Effector memory CD8-positive, alpha-beta T cell (primary cell): ENCODE results near the gene RARRES2.

Source experiments
- ATAC-seq: fragments of 150-1000 bp; cut with Tn5 transposase; replicated peaks from 2 replicates; pipeline ENCODE4 v1.10.0; 2021; ENCODE audit warnings: mild to moderate bottlenecking, moderate library complexity
- DNase-seq, 3 experiments: peaks; one replicate each; pipeline ENCODE4 v3.0.0; 2021
- H3K27ac Mint-ChIP-seq, 2 donors: one replicate each; pipeline ENCODE4 v1.8.0; 2022; ENCODE audit warnings: mild to moderate bottlenecking in 2 of 2, mixed read lengths in 2 of 2, moderate library complexity in 2 of 2
- H3K27me3 Mint-ChIP-seq, 2 donors: one replicate each; pipeline ENCODE4 v1.8.0; 2022; ENCODE audit warnings: mixed read lengths in 2 of 2
- H3K36me3 Mint-ChIP-seq: one replicate; pipeline ENCODE4 v1.8.0; 2022; ENCODE audit warnings: mild to moderate bottlenecking, moderate library complexity, mixed read lengths; ENCODE audit not compliant: insufficient read depth
- H3K4me1 Mint-ChIP-seq, 2 donors: one replicate each; pipeline ENCODE4 v1.8.0; 2022; ENCODE audit warnings: low read depth in 2 of 2, mixed read lengths in 2 of 2
- H3K4me3 Mint-ChIP-seq, 2 donors: one replicate each; pipeline ENCODE4 v1.8.0; 2022; ENCODE audit warnings: mild to moderate bottlenecking in 2 of 2, mixed read lengths in 2 of 2, moderate library complexity in 2 of 2
- H3K9me3 Mint-ChIP-seq, 2 donors: one replicate each; pipeline ENCODE4 v1.8.0; 2022; ENCODE audit warnings: mixed read lengths in 2 of 2

The RARRES2 gene

DNA sequence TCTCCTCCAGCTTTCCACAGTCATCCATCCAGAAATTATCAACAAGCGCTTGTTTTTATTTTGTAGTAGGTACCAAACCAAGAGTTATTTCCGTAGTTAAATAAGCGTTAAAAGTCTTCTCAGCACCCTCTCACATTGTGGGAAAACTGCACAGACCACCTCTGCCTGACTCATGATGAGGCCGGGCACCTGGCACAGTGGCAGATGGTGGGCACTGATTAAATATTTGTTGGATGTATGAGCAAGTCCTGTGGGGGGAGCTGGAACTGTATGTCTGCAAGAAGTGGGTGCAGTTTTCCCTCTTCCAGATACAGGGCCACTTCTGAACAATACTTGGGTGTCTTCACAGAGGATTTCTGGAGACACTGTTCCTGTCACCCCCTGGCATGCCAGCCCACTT lies 21.9 kb upstream of the RARRES2 start:
- no peak for ATAC-seq
- H3K36me3 Mint-ChIP-seq: peaks cover 19% of the 10 kb centered on the region
- H3K4me1 Mint-ChIP-seq: peaks cover 19 to 25% of the 10 kb centered on the region in 2 donors
- DNase-seq: no peak
- H3K27ac Mint-ChIP-seq: peak overlapping the region in 1 of 2 donors; percentile 44
- H3K27me3 Mint-ChIP-seq: no peaks in the 10 kb centered on the region
- no peaks in the 10 kb centered on the region for H3K9me3 Mint-ChIP-seq
- no peak overlapping the region for H3K4me3 Mint-ChIP-seq

DNA sequence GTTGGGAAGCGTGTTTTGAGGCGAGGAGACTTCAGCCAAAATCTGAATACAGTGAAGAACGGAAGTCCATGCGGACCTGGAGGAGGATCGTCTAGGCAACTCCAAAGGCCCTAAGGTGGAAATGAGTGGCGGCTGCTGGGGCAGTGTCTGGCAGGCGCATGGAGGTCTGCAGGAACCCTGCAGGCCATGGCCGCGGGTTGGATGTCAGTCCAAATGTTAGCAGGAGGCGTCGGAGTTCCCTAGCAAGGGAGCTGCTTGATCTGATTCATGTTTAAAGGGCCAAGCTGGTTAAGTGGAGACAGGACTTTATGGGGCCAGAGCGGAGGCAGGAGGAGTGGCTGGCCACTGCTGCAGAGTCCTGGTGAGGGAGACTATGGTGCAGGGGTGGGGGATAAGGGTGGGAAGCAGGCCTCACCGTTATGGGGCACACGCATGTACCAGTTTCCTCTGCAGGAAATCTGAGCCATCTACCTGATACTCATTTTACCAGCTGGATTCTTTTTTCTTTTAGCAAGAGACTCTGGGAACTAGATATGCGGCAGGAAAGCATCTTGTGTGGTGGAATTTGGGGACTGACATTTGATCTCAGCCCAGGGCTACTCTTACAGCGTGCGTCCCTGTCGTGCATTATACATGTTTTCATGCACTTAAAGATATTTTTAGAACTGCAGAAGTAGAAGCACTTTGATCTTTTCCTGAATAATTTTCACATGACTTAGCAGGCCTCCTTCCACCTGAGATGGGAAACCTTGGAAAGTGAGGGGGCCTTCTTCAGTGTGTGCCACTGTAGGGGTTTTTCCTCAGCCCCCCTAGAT lies 20.6 kb upstream of the RARRES2 start:
- Mint-ChIP-seq H3K36me3 (peaks cover 8% of the 10 kb centered on the region), H3K9me3 (no peaks in the 10 kb centered on the region)

GRCh38 chr7:150361402-150361801 lies 20.0 kb upstream of the RARRES2 start:
- DNase-seq (no peak), ATAC-seq (no peak)
- Mint-ChIP-seq H3K27me3 (no peaks in the 10 kb centered on the region), H3K27ac (peak overlapping the region in 1 of 2 donors; percentile 61), H3K4me1 (peaks cover 25 to 32% of the 10 kb centered on the region in 2 donors), H3K9me3 (no peaks in the 10 kb centered on the region), H3K4me3 (no peak overlapping the region), H3K36me3 (peaks cover 7% of the 10 kb centered on the region)

More for the DNA sequence above, 20.6 kb upstream of the RARRES2 start:
- Mint-ChIP-seq H3K4me1 (peaks cover 23 to 31% of the 10 kb centered on the region in 2 donors), H3K27me3 (no peaks in the 10 kb centered on the region), H3K27ac (peak overlapping the region in 1 of 2 donors; percentile 61), H3K4me3 (no peak overlapping the region)
- ATAC-seq (no peak), DNase-seq (no peak)

- Mint-ChIP-seq H3K4me1 (peaks cover 27 to 35% of the 10 kb centered on the region in 2 donors), H3K4me3 (no peak overlapping the region)
Measured at GRCh38 chr7:150360363-150361058, 19.1 kb upstream of the RARRES2 start.

DNA sequence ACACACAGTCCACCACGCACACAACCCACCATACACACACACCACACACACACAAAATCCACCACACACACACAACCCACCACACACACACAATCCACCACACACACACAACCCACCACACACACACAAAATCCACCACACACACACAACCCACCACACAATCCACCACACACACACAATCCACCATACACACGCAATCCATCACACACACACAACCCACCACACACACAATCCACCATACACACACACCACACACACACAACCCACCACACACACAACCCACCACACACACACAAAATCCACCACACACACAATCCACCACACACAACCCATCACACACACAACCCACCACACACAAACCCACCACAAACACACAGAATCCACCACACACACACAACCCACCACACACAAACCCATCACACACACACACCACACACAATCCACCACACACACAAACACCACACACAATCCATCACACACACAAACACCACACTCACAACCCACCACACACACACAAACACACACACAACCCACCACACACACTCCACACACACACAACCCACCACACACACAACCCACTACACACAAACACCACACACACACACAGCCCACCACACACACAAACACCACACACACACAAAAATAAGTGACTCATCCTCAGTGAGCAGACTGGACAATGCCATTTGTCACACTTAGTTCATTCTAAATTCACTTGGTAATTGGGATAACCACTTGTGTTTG lies 18.4 kb upstream of the RARRES2 start:
- H3K27ac Mint-ChIP-seq: peak overlapping the region; percentile 85 to 89
- peaks cover 27 to 35% of the 10 kb centered on the region in 2 donors for H3K4me1 Mint-ChIP-seq
- no peak overlapping the region for H3K4me3 Mint-ChIP-seq
- ATAC-seq (no peak), DNase-seq (no peak)
- peaks cover 7% of the 10 kb centered on the region for H3K36me3 Mint-ChIP-seq
- no peaks in the 10 kb centered on the region for H3K9me3 Mint-ChIP-seq
- no peaks in the 10 kb centered on the region for H3K27me3 Mint-ChIP-seq

More at GRCh38 chr7:150360363-150361058, 19.1 kb upstream of the RARRES2 start:
- Mint-ChIP-seq H3K27ac (peak overlapping the region; percentile 85 to 89), H3K36me3 (peaks cover 7% of the 10 kb centered on the region), H3K9me3 (no peaks in the 10 kb centered on the region), H3K27me3 (no peaks in the 10 kb centered on the region)
- no peak for DNase-seq
- ATAC-seq: no peak

DNA sequence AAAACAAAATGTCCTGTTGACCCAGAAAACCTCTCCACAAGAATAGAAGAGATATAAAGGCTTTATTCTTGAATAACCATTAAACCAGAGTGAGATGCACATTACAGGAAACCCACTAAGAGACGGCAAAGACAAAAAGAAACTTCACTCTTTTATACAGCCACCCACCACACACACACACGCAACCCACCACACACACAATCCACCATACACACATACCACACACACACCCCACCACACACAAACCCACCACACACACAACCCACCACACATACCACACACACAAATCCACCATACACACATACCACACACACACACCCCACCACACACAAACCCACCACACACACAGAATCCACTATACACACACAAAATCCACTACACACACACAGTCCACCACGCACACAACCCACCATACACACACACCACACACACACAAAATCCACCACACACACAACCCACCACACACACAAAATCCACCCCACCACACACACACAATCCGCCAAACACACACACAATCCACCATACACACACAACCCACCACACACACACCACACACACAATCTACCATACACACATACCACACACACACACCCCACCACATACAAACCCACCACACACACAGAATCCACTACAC lies 17.7 kb upstream of the RARRES2 start:
- Mint-ChIP-seq H3K27me3 (no peaks in the 10 kb centered on the region), H3K36me3 (peaks cover 7% of the 10 kb centered on the region), H3K27ac (peak overlapping the region; percentile 83 to 85), H3K4me1 (peaks cover 27 to 34% of the 10 kb centered on the region in 2 donors), H3K4me3 (no peak overlapping the region), H3K9me3 (no peaks in the 10 kb centered on the region)
- ATAC-seq: peak; percentile 23
- no peak for DNase-seq

DNA sequence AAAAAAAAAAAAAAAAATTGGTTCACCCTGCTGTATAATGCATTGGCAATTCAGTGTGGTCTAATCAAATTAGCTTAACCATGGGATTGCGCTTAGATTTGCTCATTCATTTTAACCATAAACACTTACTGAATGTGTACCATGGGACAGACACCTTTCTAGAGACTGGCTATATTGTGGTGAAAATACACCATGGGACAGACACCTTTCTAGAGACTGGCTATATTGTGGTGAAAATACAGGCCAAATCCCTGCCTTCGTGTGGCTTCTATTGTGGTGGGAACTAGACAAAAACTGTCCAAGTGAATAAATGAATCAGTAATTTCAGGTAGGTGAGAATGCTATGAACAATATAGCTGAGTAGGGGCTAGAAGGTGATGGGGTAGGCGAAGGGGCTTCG lies 17.0 kb upstream of the RARRES2 start:
- H3K27me3 Mint-ChIP-seq: no peaks in the 10 kb centered on the region
- peak; percentile 38 for ATAC-seq
- H3K9me3 Mint-ChIP-seq: no peaks in the 10 kb centered on the region
- peaks cover 7% of the 10 kb centered on the region for H3K36me3 Mint-ChIP-seq
- peaks cover 27 to 33% of the 10 kb centered on the region in 2 donors for H3K4me1 Mint-ChIP-seq
- peak overlapping the region in 1 of 2 donors; percentile 51 for H3K4me3 Mint-ChIP-seq
- peak overlapping the region in 1 of 2 donors; percentile 85 for H3K27ac Mint-ChIP-seq
- no peak for DNase-seq

GRCh38 chr7:150357771-150358427 lies 16.5 kb upstream of the RARRES2 start:
- no peak for DNase-seq
- peak overlapping the region; percentile 51 to 54 for H3K4me3 Mint-ChIP-seq

DNA sequence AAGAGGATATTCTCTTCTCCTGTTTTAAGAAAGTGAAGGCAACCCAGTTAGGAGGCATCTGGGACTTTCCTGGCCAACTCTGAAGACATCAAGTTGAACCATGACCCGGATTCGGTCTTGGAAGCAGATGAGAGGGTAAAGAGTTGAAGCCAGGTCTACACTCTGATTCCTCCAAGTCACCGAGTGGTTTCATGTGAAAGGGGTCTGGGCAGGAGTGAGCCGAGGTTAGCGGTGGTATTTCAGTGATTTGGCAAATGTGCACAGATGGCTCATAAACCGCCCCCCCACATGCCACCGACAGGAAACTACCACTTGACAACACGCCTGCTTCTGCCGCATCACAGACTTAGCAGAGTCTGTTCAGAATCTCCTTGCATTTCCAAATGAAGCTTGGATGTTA lies 15.8 kb upstream of the RARRES2 start:
- Mint-ChIP-seq H3K4me3 (peak overlapping the region; percentile 51 to 54), H3K4me1 (peaks cover 27 to 33% of the 10 kb centered on the region in 2 donors), H3K27me3 (no peaks in the 10 kb centered on the region), H3K9me3 (no peaks in the 10 kb centered on the region), H3K27ac (peak overlapping the region in 1 of 2 donors; percentile 85), H3K36me3 (peaks cover 7% of the 10 kb centered on the region)
- ATAC-seq (peak; percentile 87), DNase-seq (peak; percentile 59 to 64 (median 61))

More at GRCh38 chr7:150357771-150358427, 16.5 kb upstream of the RARRES2 start:
- H3K27ac Mint-ChIP-seq: peak overlapping the region in 1 of 2 donors; percentile 85
- no peaks in the 10 kb centered on the region for H3K9me3 Mint-ChIP-seq
- no peaks in the 10 kb centered on the region for H3K27me3 Mint-ChIP-seq
- H3K4me1 Mint-ChIP-seq: peaks cover 27 to 33% of the 10 kb centered on the region in 2 donors
- peaks cover 7% of the 10 kb centered on the region for H3K36me3 Mint-ChIP-seq
- peak; percentile 19 for ATAC-seq

DNA sequence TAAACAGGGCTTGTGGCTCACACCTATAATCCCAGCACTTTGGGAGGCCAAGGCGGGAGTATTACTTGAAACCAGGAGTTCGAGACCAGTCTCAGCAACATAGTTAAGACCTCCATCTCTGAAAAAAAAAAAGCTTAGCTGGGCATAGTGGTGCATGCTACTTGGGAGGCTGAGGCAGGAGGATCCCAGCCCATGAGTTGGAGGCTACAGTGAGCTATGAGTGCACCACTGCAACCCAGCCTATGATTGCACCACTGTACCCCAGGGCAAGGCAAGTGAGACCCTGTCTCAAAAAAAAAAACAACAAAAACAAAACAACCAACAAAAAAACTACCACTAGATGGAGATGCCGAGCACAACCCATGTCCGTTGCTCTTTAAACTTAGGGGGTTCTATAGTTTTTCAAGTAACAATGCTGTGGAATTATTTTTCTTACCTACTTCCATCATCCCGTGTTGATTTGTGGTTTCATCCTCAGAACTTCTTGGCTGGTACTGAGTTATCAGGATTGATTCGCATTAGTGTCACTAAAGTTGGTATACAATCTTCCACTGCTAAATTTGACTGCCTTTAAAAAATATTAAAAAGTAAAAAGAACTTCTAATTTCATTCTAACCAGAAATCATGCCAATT lies 15.0 kb upstream of the RARRES2 start:
- H3K4me1 Mint-ChIP-seq: peaks cover 27 to 33% of the 10 kb centered on the region in 2 donors
- no peaks in the 10 kb centered on the region for H3K9me3 Mint-ChIP-seq
- H3K4me3 Mint-ChIP-seq: peak overlapping the region in 1 of 2 donors; percentile 15
- ATAC-seq (no peak), DNase-seq (peak in 2 of 3 experiments; percentile 21)
- no peaks in the 10 kb centered on the region for H3K27me3 Mint-ChIP-seq
- no peak overlapping the region for H3K27ac Mint-ChIP-seq
- peaks cover 7% of the 10 kb centered on the region for H3K36me3 Mint-ChIP-seq

DNA sequence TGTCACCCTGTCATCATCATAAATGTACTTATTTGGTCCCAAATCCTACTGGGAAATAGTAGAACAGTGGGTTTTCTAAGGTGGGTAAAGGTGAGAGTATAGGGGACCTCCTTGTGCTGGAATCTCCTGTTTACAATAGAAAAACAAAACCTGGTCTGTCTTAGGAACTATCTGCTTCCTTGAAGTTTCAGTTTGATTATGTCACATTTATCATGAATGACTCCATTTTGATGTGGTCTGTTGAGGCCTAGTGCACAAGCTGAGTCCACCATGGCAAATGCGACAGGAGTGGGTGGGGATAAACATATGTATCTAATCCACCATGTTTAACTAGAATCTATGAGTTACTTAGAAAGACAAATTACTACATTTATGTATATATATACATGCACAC lies 14.2 kb upstream of the RARRES2 start:
- H3K4me1 Mint-ChIP-seq: peaks cover 27 to 33% of the 10 kb centered on the region in 2 donors
- DNase-seq: no peak
- no peaks in the 10 kb centered on the region for H3K27me3 Mint-ChIP-seq
- H3K4me3 Mint-ChIP-seq: no peak overlapping the region
- H3K36me3 Mint-ChIP-seq: peaks cover 7% of the 10 kb centered on the region
- no peak for ATAC-seq
- no peaks in the 10 kb centered on the region for H3K9me3 Mint-ChIP-seq
- no peak overlapping the region for H3K27ac Mint-ChIP-seq

- Mint-ChIP-seq H3K4me3 (no peak overlapping the region), H3K27ac (no peak overlapping the region), H3K4me1 (peaks cover 3 to 5% of the 10 kb centered on the region in 2 donors), H3K27me3 (peaks cover 2 to 7% of the 10 kb centered on the region in 2 donors), H3K9me3 (no peaks in the 10 kb centered on the region), H3K36me3 (no peaks in the 10 kb centered on the region)
- DNase-seq (no peak), ATAC-seq (no peak)
Measured at GRCh38 chr7:150351587-150352194, 10.3 kb upstream of the RARRES2 start.
